Left ventricle myocardium inferior (tissue), 1 donor: ENCODE data around the gene ELL2. TPM values are rescaled to one million over a fixed set of nuclear protein-coding genes. Genes with fewer than 3 reads are reported as not detected.
"Not testable (repeated sequence)": the region's sequence is repeated elsewhere in the genome, so short reads cannot be mapped to it uniquely, and the experiment has no call there.

Source experiments
- DNase-seq: peaks from one replicate; pipeline ENCODE4 v3.0.0-alpha.2; 2020
- H3K27ac ChIP-seq: fragments of 200-600 bp; replicated peaks from 2 replicates; pipeline ENCODE4 v1.8.0; 2021
- H3K27me3 ChIP-seq: fragments of 200-600 bp; 2 replicates; pipeline ENCODE4 v1.8.0; 2021; ENCODE audit warnings: low read depth
- H3K36me3 ChIP-seq: fragments of 200-600 bp; 2 replicates; pipeline ENCODE4 v1.8.0; 2021
- H3K4me1 ChIP-seq: fragments of 200-600 bp; 2 replicates; pipeline ENCODE4 v1.8.0; 2021
- H3K4me3 ChIP-seq: fragments of 200-600 bp; 2 replicates; pipeline ENCODE4 v1.8.0; 2021; ENCODE audit warnings: mild to moderate bottlenecking, moderate library complexity
- H3K9me3 ChIP-seq: fragments of 200-600 bp; replicated peaks from 2 replicates; pipeline ENCODE4 v1.8.0; 2021
- intact Hi-C: fragments of 100-400 bp; cut with micrococcal nuclease; formaldehyde crosslinking; loops from one replicate; pipeline ENCODE4 v1.11.0; 2022
- total RNA-seq: library from RNA; stranded (reverse); fragmentation: NEBNext Ultra II Directional; extraction: Animal tissue kit (Norgen Biotek cat#: 25700); gene quantifications from one replicate; pipeline ENCODE4 v1.2.1, GENCODE V29; 2021
- TF ChIP-seq, protein P1 (sequence below): fragments of 200-600 bp; IDR thresholded peaks from 2 replicates; pipeline ENCODE4 v1.8.0; 2021; ENCODE audit warnings: antibody characterized with exemption, mild to moderate bottlenecking, borderline replicate concordance
- donor health status: DM: no; HTN: yes; CAD: no; lungs with severe emphysema.

The ELL2 gene
- total RNA-seq, 1 donor from 2014 or later, result 21.0 TPM

DNA sequence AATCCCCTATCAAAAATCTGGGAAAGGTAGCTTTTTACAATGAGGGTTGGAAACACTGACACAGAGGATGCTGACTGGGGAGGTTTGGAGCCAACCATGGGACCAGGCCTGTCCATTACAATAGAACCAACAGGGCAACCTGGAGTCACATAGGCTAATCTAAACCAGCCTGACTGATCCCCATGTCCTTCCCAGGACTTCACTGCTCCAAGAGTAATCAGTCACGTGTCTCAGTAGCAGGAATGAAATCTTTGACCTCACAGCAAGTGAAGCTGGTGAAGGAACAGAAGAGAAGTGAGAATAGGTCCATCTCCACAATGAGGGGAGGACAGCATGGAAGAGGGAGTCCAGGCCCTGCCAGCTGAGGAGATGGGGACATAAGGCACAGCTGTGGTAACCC is 123.1 kb downstream of the ELL2 start:
- intact Hi-C loops, result no loop called here
- DNase-seq, result no peak
- no peaks in the 10 kb centered on the region for H3K27me3 ChIP-seq
- H3K9me3 ChIP-seq, result no peaks in the 10 kb centered on the region
- no peak overlapping the region for H3K4me3 ChIP-seq
- H3K27ac ChIP-seq, result peak overlapping the region; percentile 95
- TF ChIP-seq, protein P1, sequence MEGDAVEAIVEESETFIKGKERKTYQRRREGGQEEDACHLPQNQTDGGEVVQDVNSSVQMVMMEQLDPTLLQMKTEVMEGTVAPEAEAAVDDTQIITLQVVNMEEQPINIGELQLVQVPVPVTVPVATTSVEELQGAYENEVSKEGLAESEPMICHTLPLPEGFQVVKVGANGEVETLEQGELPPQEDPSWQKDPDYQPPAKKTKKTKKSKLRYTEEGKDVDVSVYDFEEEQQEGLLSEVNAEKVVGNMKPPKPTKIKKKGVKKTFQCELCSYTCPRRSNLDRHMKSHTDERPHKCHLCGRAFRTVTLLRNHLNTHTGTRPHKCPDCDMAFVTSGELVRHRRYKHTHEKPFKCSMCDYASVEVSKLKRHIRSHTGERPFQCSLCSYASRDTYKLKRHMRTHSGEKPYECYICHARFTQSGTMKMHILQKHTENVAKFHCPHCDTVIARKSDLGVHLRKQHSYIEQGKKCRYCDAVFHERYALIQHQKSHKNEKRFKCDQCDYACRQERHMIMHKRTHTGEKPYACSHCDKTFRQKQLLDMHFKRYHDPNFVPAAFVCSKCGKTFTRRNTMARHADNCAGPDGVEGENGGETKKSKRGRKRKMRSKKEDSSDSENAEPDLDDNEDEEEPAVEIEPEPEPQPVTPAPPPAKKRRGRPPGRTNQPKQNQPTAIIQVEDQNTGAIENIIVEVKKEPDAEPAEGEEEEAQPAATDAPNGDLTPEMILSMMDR, result no peak
- H3K36me3 ChIP-seq, result no peaks in the 10 kb centered on the region
- peaks cover 55% of the 10 kb centered on the region for H3K4me1 ChIP-seq

DNA sequence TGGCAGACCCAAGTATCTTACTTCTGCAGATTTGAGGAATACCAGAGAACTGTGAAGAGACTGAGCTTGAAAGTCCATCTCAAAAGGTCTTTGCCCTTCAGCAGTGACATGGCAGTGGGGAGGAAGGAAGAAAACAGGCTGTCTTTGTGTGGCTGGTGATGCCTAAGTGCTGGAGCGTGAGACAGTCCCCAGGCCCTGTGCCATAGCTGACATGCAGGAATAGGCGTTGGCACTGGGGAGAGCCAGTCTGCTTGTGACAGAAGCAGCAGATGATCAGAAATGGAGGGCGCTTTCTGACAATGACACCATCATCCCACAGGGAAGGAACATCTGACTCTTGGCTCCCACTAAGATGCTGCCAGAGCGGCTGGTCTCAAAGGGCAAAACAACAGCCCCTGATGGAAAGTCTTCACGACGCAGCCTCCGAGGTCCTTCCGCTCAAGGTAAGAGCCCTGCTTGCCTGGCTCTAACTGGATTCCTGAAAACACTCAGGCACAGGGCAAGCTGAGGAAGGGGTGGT is 123.6 kb downstream of the ELL2 start:
- intact Hi-C loops, result no loop called here

DNA sequence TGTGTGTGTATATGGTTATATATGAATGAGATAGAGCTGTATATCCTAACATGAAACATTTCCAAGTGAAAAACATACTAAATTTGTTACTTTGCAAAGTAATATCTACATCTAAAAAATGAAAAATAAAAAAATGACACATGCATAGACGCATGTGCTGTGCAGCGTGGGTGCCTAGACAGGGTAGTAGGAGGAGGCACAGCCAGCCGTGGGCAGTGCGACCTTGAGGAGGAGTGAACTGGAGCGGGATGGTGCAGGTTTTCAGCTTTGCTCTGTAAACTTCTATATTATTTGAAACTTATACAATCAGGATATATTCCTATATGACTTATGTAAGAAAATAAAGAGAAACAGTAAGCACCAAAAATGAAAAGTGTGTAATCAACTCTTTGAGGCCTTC is 124.2 kb downstream of the ELL2 start:
- no peaks in the 10 kb centered on the region for H3K27me3 ChIP-seq
- H3K4me1 ChIP-seq, result peaks cover 46% of the 10 kb centered on the region
- peak overlapping the region; percentile 95 for H3K27ac ChIP-seq
- no peaks in the 10 kb centered on the region for H3K36me3 ChIP-seq
- TF ChIP-seq, protein P1, result no peak
- H3K9me3 ChIP-seq, result no peaks in the 10 kb centered on the region
- H3K4me3 ChIP-seq, result no peak overlapping the region
- DNase-seq, result no peak
- intact Hi-C loops, result no loop called here

More for the DNA sequence above, 123.6 kb downstream of the ELL2 start:
- TF ChIP-seq, protein P1, result no peak
- peaks cover 52% of the 10 kb centered on the region for H3K4me1 ChIP-seq
- no peaks in the 10 kb centered on the region for H3K36me3 ChIP-seq
- no peak for DNase-seq
- H3K27me3 ChIP-seq, result no peaks in the 10 kb centered on the region
- no peaks in the 10 kb centered on the region for H3K9me3 ChIP-seq
- H3K27ac ChIP-seq, result peak overlapping the region; percentile 95
- no peak overlapping the region for H3K4me3 ChIP-seq

DNA sequence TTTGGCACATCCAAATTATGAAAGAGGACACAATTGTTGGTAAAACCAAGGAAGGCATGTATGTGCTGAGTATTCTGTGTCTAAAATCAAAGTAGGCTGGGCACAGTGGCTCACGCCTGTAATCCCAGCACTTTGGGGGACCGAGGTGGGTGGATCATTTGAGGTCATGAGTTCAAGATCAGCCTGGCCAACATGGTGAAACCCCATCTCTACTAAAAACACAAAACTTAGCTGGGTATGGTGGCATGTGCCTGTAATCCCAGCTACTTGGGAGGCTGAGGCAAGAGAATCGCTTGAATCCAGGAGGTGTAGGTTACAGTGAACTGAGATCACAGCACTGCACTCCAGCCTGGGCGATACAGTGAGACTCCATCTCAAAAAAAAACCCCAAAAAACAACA is 124.7 kb downstream of the ELL2 start:
- H3K27me3 ChIP-seq, H3K4me3 ChIP-seq, H3K9me3 ChIP-seq, DNase-seq, intact Hi-C loops, H3K36me3 ChIP-seq: not testable (repeated sequence)
- Histone ChIP-seq H3K4me1 (peaks cover 42% of the 10 kb centered on the region), H3K27ac (peak overlapping the region; percentile 95)

DNA sequence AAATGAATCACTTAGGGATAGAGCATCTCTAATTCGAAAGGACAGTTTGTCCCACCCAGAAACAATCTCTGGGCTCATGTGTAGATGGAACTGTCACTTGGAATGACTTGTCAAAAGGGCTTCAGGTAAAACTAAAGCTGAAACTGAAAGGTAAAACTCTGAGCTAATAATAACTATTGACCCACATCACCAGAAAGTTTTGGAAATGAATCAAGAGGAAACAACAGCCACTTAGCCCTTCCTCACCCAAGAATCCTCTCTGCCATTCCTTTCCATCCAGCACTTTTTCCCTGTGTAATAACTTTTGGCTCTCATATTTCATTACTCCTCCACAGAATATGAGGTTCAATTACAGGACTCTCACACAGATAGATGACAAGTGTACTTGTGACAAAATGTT is 125.1 kb downstream of the ELL2 start:
- Histone ChIP-seq H3K36me3 (no peaks in the 10 kb centered on the region), H3K9me3 (no peaks in the 10 kb centered on the region), H3K27ac (peak overlapping the region; percentile 95), H3K27me3 (no peaks in the 10 kb centered on the region), H3K4me3 (no peak overlapping the region), H3K4me1 (peaks cover 41% of the 10 kb centered on the region)
- intact Hi-C loops, result no loop called here
- DNase-seq, result no peak
- TF ChIP-seq, protein P1, result no peak

DNA sequence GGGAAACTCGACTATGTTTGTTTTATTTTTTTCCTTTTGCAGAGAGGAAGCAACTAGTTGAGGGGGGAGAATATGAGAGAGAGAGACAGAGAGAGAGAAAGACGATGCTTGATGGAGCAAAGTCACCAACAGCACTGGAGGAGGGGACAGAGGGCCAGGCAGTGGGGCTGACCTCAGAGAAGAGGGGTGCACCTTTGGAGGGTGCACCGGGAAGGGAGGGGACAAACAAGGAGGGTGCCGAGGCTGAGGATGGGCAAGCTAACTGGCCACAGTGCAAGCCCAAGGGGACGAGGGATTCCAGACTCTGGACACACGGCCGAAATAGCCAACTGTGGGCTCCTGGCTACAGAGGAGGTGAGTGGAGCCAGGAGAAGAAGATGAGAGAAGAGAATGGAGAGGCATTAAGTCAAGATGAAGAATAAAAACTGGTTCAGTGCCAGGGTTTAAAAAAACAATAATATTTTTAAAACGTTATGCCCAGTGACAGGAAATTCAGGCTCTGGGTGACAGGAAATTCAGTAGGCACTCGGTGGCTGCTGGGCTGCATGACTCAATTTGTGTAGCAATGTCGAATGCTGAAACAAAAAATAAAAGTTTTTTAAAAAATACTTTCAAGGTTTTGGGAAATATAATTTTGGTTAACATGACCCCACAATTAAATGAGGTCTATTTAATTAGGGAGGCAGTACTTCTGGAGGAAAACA is 125.8 kb downstream of the ELL2 start:
- H3K9me3 ChIP-seq, result no peaks in the 10 kb centered on the region
- intact Hi-C loops, result no loop called here

More for the DNA sequence above, 125.8 kb downstream of the ELL2 start:
- no peak for DNase-seq
- H3K4me3 ChIP-seq, result peak overlapping the region; percentile 76
- H3K27ac ChIP-seq, result peak overlapping the region; percentile 95
- TF ChIP-seq, protein P1, result no peak
- H3K27me3 ChIP-seq, result no peaks in the 10 kb centered on the region
- no peaks in the 10 kb centered on the region for H3K36me3 ChIP-seq
- peaks cover 36% of the 10 kb centered on the region for H3K4me1 ChIP-seq
